ENCODE data around the gene SLC30A3.

DNA sequence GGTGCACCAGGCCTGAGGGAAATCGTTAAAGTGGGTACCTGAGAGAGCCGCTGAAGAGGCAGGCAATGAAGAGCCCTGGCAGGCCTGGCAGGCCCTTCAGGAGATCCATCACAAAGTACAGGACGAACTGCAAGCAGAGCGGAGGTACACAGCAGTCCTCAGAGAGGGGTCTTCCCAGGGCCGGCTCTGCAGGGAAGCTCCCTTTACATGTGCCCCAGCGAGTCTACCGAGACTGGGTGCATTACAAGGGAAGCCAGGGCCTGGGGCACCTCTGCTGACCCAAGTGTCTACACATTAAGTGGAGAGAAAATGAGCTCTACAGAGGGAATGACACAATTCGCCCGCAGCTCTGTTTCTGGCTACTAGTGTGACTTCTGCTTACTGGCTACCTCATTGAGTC, 59.1 kb downstream of the SLC30A3 start:
- TF ChIP-seq POLR2AphosphoS5 (IDR thresholded peaks at IDR 0.05; ENCODE audit: borderline replicate concordance, low read depth, low read length) (no peak), EZH2 (IDR thresholded peaks at IDR 0.05) (no peak), FOXP2 (optimal IDR thresholded peaks at IDR 0.05; ENCODE audit: control extremely low read depth, extremely low read length, insufficient read depth) (no peak)
